ENCODE measurements around the gene SDHA.
"Not testable (repeated sequence)": the region's sequence is repeated elsewhere in the genome, so short reads cannot be mapped to it uniquely, and the experiment has no call there.

The SDHA gene

GRCh38 chr5:222951-223715 is 5.0 kb downstream of the SDHA start:
- not testable (repeated sequence) for DNase-seq

- no peak for DNase-seq
These were observed 5.7 kb downstream of the SDHA start for GRCh38 chr5:223791-224190.

GRCh38 chr5:225334-225733 is 7.2 kb downstream of the SDHA start:
- DNase-seq: no peak

- DNase-seq: not testable (repeated sequence)
These were observed 9.3 kb downstream of the SDHA start for GRCh38 chr5:227375-227774.

- DNase-seq: no peak
These were observed 10.8 kb downstream of the SDHA start for GRCh38 chr5:228886-229285.

- DNase-seq: no peak
These were observed 12.6 kb downstream of the SDHA start for GRCh38 chr5:230711-231110.

- DNase-seq: no peak
These were observed 13.5 kb downstream of the SDHA start for GRCh38 chr5:231661-232060.

GRCh38 chr5:233426-233825 is 15.3 kb downstream of the SDHA start:
- DNase-seq: not testable (repeated sequence)

- no peak for DNase-seq
These were observed 16.3 kb downstream of the SDHA start for GRCh38 chr5:234450-234849.

- DNase-seq: not testable (repeated sequence)
These were observed 17.4 kb downstream of the SDHA start for GRCh38 chr5:235527-235926.

GRCh38 chr5:237931-238330 is 19.8 kb downstream of the SDHA start:
- not testable (repeated sequence) for DNase-seq

- not testable (repeated sequence) for DNase-seq
These were observed 22.4 kb downstream of the SDHA start for GRCh38 chr5:240550-240949.

- not testable (repeated sequence) for DNase-seq
These were observed 23.0 kb downstream of the SDHA start for GRCh38 chr5:241045-241669.

- DNase-seq: not testable (repeated sequence)
These were observed 25.7 kb downstream of the SDHA start for GRCh38 chr5:243683-244367.

GRCh38 chr5:245717-246116 is 27.6 kb downstream of the SDHA start:
- DNase-seq: not testable (repeated sequence)

GRCh38 chr5:250396-250795 is 32.3 kb downstream of the SDHA start:
- DNase-seq: not testable (repeated sequence)

- not testable (repeated sequence) for DNase-seq
These were observed 32.9 kb downstream of the SDHA start for GRCh38 chr5:251016-251415.

GRCh38 chr5:251538-251937 is 33.4 kb downstream of the SDHA start:
- not testable (repeated sequence) for DNase-seq

GRCh38 chr5:251975-252374 is 33.9 kb downstream of the SDHA start:
- DNase-seq: not testable (repeated sequence)

- DNase-seq: no peak
These were observed 34.4 kb downstream of the SDHA start for GRCh38 chr5:252546-252945.

- not testable (repeated sequence) for DNase-seq
These were observed 36.2 kb downstream of the SDHA start for GRCh38 chr5:254322-254721.

- not testable (repeated sequence) for DNase-seq
These were observed 37.0 kb downstream of the SDHA start for GRCh38 chr5:255116-255515.

- not testable (repeated sequence) for DNase-seq
These were observed 38.2 kb downstream of the SDHA start for GRCh38 chr5:256347-256746.

- DNase-seq: no peak
These were observed 39.0 kb downstream of the SDHA start for GRCh38 chr5:257148-257547.

Data from 8988T (cell line).